ENCODE measurements around the gene SLC16A8. TPM values are rescaled to one million over a fixed set of nuclear protein-coding genes. Genes with fewer than 3 reads are reported as not detected.

The SLC16A8 gene
- total and polyA plus RNA-seq, 9 of the 15 experiments (the other 6 are each of a cell fraction or from before 2014, with no cell fraction given), result not detected

GRCh38 chr22:38075105-38075825 is 8.7 kb downstream of the SLC16A8 start:
- WGBS (ENCODE audit: insufficient coverage, low coverage, missing lambda C conversion rate), result 73% methylated on average over 12 of the region's 32 CpGs

More at GRCh38 chr22:38075105-38075825, 8.7 kb downstream of the SLC16A8 start:
- H3K9me1 ChIP-seq (ENCODE audit: control insufficient read depth, insufficient read depth, low read length), result no peaks in the 10 kb centered on the region
- FAIRE-seq (no peak), DNase-seq (ENCODE audit: extremely low read depth in 1 of 4, low spot score in 3 of 4) (peak in 2 of 4 experiments; percentile 65 to 67), ATAC-seq (no peak; the same call in 2 of the 3 replicates)
- no peaks in the 10 kb centered on the region for H4K20me1 ChIP-seq (replicated peaks; ENCODE audit: control insufficient read depth, insufficient read depth, low read length)
- H3K4me1 ChIP-seq (replicated peaks in 1 of 2; ENCODE audit: control insufficient read depth in 2 of 2, insufficient read depth in 2 of 2, low read length in 2 of 2), result peaks cover 0 to 24% of the 10 kb centered on the region in 2 experiments; a peak in 2 of 5 replicates
- H3K36me3 ChIP-seq (ENCODE audit: control insufficient read depth, insufficient read depth, low read length), result no peaks in the 10 kb centered on the region
- peak; percentile 53; the same call in 1 of the 2 replicates for TF ChIP-seq EGR1 (conservative IDR thresholded peaks at IDR 0.05)
- no peak for TF ChIP-seq ZFP1 (CRISPR knock-in tag; IDR thresholded peaks at IDR 0.05)
- no peak for TF ChIP-seq SREBF2 (CRISPR knock-in tag; IDR thresholded peaks at IDR 0.05)
- TF ChIP-seq ILK (tag; IDR thresholded peaks at IDR 0.05; ENCODE audit: borderline replicate concordance, low read depth), result no peak
- intact Hi-C loops (cut with micrococcal nuclease), result no loop called here
- H3K9me3 ChIP-seq (replicated peaks; ENCODE audit: control insufficient read depth, insufficient read depth, low read depth, low read length), result no peaks in the 10 kb centered on the region
- no TSS peak for BruUV-seq (replicated peaks)
- CTCF ChIA-PET (ENCODE audit: low intra/inter-chr PET ratio), result no interaction called here
- no peak overlapping the region for H3K27ac ChIP-seq (ENCODE audit: extremely low read depth, low read depth, low read length)
- no peaks in the 10 kb centered on the region for H3K79me2 ChIP-seq (ENCODE audit: control insufficient read depth, insufficient read depth, low read length)
- no peak overlapping the region for H2AFZ ChIP-seq (ENCODE audit: low read depth, low read length)
- in situ Hi-C loops (cut with MboI), result no loop called here
- H3K4me3 ChIP-seq, result no peak overlapping the region
- H3K27me3 ChIP-seq (ENCODE audit: control insufficient read depth in 2 of 2, insufficient read depth in 2 of 2, low read length in 2 of 2), result peaks cover 0 to 5% of the 10 kb centered on the region in 2 experiments; a peak in 1 of 5 replicates
- POLR2A ChIA-PET, result interaction anchor here (0.8 kb wide), 1 partner anchor 126 kb away, joined by 3 read pairs; the partner anchor contains the start of gene MAFF
- H3K4me2 ChIP-seq (ENCODE audit: insufficient read depth, low read length), result no peak overlapping the region
- peak overlapping the region in 1 of 2 experiments; percentile 17; a peak in 1 of 4 replicates for H3K9ac ChIP-seq (ENCODE audit: insufficient read depth in 1 of 2, low read depth in 2 of 2, low read length in 2 of 2)
